NOMO-1 treated with DMSO at 0.1 percent for 48 hours (cell line): ENCODE results near the gene CA9.
"Not testable (repeated sequence)": the region's sequence is repeated elsewhere in the genome, so short reads cannot be mapped to it uniquely, and the experiment has no call there.

Experiments
- DNase-seq: peaks from one replicate; lab custom pipeline; 2025; ENCODE audit not compliant: unreplicated experiment; lab: John Stamatoyannopoulos, UW

CA9 gene

DNA sequence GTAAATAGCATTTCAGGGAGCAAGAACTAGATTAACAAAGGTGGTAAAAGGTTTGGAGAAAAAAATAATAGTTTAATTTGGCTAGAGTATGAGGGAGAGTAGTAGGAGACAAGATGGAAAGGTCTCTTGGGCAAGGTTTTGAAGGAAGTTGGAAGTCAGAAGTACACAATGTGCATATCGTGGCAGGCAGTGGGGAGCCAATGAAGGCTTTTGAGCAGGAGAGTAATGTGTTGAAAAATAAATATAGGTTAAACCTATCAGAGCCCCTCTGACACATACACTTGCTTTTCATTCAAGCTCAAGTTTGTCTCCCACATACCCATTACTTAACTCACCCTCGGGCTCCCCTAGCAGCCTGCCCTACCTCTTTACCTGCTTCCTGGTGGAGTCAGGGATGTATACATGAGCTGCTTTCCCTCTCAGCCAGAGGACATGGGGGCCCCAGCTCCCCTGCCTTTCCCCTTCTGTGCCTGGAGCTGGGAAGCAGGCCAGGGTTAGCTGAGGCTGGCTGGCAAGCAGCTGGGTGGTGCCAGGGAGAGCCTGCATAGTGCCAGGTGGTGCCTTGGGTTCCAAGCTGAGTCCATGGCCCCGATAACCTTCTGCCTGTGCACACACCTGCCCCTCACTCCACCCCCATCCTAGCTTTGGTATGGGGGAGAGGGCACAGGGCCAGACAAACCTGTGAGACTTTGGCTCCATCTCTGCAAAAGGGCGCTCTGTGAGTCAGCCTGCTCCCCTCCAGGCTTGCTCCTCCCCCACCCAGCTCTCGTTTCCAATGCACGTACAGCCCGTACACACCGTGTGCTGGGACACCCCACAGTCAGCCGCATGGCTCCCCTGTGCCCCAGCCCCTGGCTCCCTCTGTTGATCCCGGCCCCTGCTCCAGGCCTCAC, at the start of gene CA9:
CA9 (plus strand) TSS at position 797 of the 893 bp plus-strand sequence; CDS start at position 829, 32 bp downstream.
- no peak for DNase-seq

DNA sequence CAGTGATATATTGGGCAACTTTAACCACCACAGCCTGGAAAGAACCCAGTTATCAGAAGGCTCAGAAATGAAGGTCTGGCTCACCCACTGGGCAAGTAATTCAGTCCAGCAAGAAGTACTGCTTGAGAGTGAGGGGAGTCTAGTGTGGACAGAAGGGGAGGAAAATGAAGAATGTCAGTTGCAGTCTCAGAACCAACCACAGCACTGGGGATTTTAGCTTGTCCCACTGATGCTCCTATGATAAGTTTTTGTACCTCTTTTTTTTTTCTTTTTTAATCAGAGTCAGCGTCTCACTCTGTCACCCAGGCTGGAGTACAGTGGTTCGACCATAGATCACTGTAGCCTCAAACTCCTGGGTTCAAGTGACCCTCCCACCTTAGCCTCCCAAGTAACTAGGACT, 46.2 kb upstream of the CA9 start:
- DNase-seq, result no peak

DNA sequence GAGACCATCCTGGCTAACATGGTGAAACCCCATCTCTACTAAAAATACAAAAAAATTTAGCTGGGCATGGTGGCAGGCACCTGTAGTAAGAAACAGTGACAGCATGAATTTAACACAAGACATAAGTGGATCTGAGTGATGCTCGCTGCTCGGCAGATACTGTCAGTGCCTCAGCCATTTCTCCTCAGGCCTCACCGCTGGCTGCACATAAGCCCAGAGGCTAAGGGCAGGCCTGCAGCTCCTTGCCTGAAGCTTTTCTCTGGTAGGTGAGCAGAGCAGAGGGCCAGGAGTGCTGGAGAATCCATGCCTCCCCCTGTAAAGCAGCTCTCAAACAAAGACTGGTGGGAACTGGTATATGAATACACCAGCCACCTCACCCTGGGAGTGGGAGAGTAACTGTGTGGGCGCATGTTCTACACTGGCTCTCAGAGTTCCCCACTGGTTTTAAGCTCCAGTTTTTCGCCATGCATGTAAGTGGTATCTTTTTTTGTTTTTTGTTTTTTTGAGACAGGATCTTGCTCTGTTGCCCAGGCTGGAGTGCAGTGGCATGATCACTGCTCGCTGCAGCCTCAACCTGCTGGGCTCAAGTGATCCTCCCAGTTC, 45.2 kb upstream of the CA9 start:
- no peak for DNase-seq

DNA sequence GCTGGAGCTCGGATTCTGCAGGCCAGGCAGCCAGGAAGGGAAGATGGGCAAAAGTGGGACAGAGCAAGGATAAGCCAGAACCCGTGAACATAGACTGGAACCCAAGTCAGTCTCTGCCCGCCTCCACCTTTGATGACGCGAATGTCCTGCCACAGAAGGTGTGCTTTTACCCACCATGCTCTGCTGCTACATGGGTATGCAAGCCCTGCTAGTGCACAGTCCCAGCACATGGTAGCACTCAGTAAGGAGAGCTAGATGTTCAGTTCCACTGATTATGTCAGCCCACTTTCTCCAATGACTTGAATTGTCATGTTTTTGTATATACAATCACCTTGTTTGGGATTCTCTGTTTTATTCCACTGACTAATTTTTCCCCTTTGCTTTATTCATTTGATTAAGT, 44.1 kb upstream of the CA9 start:
- DNase-seq, result no peak

DNA sequence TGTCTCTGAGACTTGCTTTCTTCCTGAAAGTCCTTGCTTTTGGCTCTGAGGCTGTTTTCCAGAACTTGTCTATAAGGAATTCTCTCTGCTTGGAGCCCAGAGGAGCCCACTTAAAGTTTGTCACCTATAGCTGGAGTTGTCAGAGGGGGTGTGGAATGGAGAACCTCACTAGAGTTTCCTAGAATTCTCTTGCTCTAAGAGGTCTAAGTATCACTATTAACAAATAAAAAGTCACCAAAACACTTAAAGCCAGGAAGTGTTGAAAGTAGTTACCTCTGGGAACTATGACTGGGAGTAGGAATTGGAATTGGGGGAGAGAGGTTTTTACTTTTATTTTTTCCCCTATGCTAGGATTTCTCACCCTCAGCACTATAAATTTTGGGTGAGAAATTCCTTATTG, 38.0 kb upstream of the CA9 start:
- DNase-seq, result no peak

DNA sequence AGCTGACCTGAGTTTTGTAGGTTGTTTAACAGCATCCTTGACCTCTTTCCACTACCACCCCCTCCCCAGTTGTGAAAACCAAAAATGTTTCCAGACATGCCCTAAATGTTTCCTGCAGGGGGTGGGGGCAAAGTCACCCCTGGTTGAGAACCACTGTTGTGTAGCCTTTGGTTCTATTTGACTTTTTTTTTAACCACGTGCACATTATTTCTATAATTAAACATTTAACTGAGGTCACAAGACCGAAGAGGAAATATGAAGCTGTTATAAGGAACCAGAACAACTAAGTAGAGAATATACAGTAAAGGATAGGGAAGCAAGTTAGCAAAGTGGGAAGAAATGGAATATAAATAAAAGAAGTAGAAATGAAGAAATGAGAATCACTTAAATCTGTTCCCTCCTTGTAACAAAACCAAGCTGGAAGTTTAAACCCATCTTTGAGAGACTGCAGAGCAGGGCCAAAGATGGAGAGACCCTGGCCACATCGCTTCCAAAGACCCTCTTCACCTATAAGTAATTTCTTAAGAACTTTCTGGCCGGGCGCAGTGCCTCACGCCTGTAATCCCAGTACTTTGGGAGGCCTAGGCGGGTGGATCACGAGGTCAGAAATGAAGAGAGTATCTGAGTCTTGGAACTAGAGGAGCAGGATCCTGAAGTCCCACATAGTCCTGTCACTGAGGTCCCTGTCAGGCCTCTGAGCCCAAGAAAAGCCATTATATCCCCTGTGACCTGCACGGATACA, 37.4 kb upstream of the CA9 start:
- peak; percentile 43 for DNase-seq

DNA sequence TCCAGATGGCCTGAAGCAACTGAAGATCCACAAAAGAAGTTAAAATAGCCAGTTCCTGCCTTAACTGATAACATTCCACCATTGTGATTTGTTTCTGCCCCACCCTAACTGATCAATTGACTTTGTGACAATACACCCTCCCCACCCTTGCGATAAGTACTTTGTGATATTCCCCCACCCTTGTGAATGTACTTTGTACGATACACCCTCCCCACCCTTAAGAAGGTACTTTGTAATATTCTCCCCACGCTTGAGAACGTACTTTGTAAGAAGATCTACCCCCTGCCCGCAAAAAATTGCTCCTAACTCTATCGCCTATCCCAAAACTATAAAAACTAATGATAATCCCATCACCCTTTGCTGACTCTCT, 36.9 kb upstream of the CA9 start:
- DNase-seq, result not testable (repeated sequence)

DNA sequence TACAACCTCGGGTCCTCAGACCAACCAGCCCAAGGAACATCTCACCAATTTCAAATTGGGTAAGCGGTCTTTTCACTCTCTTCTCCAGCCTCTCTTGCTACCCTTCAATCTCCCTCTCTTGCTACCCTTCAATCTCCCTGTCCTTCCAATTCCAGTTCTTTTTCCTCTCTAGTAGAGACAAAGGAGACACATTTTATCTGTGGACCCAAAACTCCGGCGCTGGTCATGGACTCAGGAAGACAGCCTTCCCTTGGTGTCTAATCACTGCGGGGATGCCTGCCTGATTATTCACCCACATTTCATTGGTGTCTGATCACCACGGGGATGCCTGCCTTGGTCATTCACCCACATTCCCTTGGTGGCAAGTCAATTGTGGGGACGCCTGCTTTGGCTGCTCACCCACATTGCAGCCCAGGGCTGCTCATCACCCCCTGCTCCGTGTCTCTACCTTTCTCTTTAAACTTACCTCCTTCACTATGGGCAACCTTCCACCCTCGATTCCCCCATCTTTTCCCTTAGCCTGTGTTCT, 36.2 kb upstream of the CA9 start:
- not testable (repeated sequence) for DNase-seq

DNA sequence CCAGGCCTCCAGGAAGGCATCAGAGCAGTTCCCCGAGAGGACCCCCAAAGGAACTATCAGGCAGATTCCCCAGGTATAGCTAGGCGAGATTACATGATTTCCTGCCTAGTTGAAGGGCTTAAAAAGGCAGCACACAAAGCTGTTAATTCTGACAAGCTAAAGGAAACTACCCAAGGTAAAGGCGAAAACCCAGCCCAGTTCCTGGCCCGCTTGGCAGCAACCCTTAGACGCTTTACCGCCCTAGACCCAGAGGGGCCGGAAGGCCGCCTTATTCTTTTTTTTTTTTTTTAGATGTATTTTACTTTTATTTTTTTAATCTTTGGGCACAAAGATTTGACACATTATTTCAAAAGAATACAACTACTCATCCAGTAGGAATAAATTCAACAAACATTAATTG, 35.0 kb upstream of the CA9 start:
- DNase-seq, result not testable (repeated sequence)

DNA sequence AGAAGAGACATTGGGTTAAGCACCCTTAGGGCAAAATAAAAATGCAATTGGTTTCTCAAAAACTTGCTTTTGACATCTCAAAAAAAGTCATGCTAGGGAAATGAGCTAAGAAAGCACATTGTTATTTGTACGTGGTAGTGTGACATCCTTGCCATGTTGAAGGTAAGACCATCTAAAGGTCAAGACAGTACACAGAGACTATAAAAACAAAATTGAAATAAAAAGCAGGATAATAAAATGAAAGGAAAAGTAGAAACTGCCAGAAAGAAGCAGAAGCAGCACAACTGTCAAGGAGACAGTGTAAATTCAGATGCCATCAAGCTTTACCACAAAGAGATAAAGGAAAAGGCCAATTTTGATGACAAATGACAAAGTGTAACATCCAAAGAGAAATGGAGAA, 34.5 kb upstream of the CA9 start:
- not testable (repeated sequence) for DNase-seq

DNA sequence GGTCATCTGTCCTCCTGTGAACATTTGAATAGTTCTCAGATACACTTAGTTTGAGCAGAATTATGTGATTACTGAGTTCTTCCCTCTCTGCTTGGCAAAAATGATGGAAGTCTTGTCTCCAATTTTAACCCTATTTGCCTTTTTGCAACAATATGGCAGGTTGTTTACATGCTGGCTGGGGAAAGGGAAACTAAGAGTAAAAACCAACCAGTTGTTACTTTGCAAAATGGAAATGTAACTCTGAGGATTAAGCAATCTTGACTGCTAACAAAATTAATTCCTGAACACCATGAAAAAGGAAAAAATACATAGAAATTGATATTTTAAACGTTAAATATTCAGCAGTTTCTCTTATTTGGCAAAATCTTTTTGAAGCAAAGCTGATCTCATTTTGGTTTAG, 34.1 kb upstream of the CA9 start:
- no peak for DNase-seq

DNA sequence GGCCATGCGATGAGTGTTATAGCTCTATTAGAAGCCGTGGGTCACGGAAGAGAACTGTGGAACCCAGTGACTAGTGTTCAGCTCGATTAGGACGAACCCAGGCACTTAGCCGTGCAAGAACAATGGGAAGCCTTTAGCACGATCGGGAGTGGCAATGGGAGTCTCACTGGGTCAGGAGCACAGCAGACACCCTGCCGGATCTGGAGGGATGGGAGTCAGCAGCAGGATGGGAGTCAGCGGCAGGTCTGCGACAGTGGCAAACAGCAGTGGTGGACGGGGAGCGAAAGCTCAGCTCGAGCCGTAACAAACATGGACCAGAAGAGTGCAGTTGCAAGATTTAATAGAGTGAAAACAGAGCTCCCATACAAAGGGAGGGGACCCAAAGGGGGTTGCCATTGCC, 33.3 kb upstream of the CA9 start:
- not testable (repeated sequence) for DNase-seq

DNA sequence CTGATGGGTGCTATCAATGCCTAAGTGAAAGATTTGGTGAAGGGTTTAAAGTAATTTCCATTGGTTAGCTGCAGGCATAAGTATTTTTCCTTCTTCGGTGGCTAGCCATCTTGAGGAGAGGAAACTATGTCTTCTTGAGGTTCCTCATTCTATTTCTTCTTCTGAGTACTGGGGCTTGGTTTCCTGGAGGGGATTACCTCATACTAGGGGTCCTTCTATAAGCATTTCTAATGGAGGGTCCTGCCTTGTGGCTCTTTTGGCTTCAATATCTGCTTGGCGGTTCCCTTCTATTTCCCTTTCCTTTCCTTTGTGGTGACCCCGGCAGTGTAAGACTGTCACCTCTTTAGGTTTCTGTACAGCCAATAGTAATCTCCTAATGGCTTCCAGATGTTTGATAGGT, 32.2 kb upstream of the CA9 start:
- peak; percentile 35 for DNase-seq

DNA sequence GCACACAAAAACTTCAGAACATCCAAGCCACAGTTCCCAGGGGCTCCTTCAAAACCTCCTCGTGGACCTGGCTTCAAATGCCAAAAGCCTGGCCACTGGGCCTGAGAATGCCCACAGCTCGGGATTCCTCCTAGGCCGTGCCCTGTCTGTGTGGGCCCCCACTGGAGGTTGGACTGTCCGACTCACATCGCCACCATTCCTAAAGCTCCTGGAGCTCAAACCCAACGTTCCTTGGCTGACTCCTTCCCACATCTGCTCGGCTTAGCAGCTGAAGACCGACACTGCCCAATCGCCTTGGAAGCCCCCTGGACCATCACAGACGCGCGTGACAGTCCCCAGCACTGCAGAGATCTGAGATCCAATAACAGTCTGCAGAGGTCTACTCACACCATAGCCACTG, 30.7 kb upstream of the CA9 start:
- no peak for DNase-seq

DNA sequence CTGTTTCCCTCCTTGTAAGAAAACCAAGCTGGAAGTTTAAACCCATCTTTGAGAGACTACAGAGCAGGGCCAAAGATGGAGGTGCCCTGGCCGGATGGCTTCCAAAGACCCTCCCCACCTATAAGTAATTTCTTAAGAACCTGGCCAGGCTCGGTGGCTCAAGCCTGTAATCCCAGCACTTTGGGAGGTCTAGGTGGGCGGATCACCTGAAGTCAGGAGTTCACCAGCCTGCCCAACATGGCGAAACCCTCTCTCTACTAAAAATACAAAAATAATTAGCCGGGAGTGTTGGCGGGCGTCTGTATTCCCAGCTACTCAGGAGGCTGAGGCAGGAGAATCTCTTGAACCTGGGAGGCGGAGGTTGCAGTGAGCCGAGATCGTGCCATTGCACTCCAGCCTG, 28.0 kb upstream of the CA9 start:
- not testable (repeated sequence) for DNase-seq

DNA sequence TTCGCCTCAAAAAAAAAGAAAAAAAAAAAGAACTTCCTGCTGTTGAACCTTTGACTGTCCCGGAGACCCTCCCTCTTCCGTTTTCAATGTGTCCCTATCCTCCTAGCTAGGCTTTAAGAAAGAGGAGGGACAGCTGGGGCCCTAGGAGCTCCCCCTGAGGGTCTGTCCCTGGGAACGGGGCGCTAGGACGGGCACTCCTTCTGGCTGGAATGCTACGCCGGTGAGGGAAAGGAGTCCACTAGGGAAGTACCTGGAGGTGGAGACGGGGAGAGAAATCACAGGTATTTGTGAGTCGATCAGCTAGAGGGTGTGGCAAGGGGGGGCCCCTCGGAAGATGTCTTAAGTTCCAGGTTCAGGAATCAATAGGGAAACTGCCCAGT, 27.6 kb upstream of the CA9 start:
- DNase-seq, result no peak

DNA sequence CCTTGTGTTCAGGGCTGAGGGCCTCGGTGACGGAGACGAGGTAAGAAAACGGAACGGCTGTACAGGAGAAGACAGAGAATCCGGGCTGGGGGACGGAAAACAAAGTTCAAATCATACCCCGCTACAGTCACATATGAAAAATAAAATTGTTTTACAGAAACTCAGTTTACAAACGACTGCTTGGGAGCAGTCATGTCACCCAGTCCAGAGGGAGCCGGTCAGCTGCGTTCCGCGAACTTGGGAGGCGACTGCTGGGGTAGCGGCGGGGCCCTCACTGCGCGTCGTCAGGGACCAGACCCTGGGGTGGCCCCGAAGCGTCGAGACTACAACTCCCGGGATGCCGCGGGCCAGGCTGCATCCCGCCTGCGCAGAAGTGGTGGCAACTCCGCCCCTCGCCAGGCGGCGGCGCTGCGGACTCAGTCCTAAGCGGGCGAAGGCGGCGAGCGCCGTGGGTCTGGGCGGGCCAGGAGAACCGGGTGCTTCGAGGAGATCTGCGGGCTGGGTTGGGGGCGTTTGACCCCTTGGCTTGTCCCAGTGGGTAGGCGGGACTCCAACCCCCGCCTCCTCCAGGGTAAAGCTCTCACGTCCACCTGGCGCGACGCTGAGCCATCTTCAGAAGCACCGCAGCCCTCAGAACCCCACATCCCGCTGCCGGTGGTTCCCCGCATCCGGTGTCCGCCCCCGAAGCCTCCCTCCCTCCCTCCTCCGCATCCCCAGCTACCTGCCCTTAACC, 27.0 kb upstream of the CA9 start:
- peak; percentile 94 for DNase-seq

DNA sequence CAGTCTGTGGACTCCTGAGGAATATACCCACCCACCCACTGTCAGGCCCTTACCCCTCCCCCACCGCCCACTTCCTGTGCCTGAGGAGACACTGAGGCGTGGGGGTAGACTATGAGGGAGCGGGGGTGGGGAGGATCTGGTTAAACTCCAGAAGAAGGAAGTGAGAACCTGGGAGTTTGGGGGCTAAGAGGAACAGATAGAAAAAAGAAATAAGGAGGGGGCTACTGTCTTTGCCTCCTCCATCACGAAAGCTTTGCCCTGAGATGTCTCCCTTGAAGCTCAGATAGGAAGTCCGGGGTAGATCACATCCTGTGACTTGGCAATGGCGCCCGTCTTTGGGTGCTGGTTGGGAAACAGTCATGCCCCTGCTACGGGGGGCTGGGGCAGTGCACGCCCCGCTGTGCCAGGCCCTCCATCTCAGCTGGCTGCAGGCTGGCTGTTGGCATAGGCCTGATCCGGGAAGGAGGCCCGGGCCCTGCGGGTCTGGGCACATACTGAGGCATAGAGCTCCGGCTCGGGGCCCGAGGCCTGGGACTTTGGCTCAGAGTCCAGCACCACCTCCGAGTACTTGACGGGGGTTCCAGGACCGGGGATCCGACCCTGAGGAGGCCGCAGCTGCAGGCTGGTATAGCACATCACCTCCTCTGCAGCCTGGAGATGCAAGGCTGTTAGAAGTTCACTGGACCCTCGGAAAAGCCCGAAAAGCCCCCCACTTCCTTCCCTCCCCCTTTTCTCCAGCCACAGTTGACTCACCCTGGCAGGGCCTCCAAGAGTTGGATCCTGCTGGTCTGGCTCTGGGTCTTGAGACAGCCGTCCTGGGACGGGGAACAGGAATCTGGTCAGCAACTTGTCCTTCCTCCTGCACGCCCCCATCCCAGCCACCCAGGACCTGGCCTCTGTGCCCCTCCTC, 24.0 kb upstream of the CA9 start:
- peak; percentile 38 for DNase-seq

DNA sequence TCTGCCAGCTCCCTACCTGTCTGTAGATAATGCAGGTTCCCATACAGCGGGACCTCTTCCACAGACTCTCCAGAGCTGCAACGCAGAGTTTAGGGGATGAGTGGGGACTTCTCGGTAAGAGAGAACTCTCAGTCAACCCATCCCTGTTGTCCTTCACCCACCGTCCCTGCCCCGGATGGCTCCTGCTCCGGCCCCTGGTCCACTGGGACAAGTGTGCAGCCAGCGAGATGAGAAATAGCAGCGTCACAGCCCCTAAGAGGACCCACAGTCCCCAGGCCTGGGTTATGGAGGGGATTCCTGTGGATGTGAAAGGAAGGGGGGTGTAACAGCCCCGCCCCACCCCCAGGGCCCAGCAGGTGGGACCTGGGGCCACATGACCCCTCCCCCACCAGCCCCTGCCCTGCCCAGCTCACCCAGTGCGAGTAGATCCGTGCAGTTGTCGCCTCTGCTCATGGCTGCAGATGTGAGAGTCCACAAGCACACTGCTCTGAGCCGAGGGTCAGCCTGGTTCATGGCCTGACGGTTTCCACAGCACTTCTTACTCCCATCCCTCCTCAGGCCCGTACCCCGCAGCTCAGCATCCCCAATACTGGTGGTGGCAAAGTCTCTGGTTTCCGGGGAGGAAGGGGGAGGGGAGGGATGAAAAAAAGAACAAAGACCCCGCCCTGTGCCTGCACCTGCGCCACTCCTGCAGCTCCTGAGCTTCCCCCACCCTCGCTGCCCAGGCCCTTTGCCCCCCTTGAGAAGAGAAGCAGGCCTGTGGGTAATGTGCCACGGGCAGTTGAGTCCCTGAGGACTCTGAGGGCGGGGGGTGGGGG, 23.2 kb upstream of the CA9 start, which contains the start of gene SIT1:
SIT1 (minus strand) TSS at position 591 of the 818 bp plus-strand sequence; CDS start at position 513, 78 bp downstream.
- no peak for DNase-seq
